ENCODE measurements around the gene KCNIP4.

The KCNIP4 gene

DNA sequence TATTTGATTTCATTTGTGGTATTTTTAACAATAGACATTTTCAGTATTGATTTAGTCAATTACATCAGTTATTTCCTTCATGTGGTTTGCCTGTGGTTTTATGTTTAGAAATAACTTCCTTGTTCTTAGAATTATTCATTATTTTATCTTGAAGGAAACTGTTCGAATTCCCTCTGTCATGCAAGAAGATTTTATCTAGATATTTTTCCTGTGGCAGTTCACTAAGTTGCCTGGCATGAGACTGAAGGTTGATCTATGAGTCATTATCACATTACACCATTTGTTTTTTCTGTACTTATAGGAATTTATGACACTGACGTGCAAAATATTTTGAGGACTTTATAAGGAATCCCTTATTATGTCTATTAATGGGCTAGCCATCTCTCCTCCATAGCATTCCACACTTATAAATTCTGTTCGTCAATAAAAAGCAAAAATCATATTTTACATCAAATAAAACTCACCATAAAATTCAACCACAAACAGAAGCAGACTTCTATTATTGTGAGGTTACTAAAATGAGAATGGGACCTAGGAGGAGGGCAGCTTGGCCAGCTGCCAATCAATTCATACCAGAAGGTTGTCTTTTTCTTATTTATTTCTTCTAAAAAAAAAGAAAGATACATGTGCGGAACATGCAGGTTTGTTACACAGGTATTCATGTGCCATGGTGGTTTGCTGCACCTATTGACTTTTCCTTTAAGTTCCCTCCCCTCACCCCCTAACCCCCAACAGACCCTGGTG is 179.0 kb downstream of the KCNIP4 start:
- Mint-ChIP-seq H3K27me3 (no peaks in the 10 kb centered on the region), H3K4me3 (no peak overlapping the region), H3K4me1 (no peaks in the 10 kb centered on the region), H3K27ac (no peak overlapping the region), H3K9me3 (no peaks in the 10 kb centered on the region), H3K36me3 (no peaks in the 10 kb centered on the region)
- ATAC-seq: no peak

GRCh38 chr4:21768349-21769310 is 179.9 kb downstream of the KCNIP4 start:
- Mint-ChIP-seq H3K4me1 (no peaks in the 10 kb centered on the region), H3K27me3 (no peaks in the 10 kb centered on the region), H3K4me3 (no peak overlapping the region), H3K27ac (no peak overlapping the region), H3K9me3 (no peaks in the 10 kb centered on the region), H3K36me3 (no peaks in the 10 kb centered on the region)
- no peak for ATAC-seq

DNA sequence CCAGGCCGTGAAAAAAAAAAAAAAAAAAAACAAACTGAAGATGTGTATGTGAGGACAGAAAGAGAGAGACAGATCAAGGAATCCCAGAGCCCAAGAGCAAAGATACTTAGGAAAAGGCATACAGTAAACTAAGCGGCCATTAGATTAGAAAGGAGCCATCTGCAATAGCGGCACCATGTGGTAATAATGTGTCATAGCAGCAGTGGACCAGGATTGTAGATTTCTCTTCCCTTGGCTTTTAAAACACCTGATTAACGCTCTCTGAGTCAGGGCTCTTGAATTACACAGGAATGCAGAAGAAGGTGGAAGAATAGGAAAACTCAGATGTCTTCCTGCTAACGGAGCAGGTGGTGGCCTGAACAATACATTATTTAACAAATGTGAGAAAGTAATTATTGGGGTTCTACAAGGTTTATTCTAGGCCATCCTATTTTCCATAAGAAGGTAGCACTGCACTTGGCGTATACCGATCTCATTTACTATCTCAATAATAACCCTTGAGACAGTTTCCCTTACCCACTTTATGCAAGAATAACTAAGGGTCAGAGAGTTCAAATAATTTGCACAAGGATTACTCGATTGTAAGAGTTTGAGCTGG is 182.7 kb downstream of the KCNIP4 start:
- Mint-ChIP-seq H3K4me3 (no peak overlapping the region), H3K27me3 (no peaks in the 10 kb centered on the region), H3K27ac (no peak overlapping the region), H3K36me3 (no peaks in the 10 kb centered on the region), H3K9me3 (no peaks in the 10 kb centered on the region), H3K4me1 (no peaks in the 10 kb centered on the region)
- no peak for ATAC-seq

- H3K4me1 Mint-ChIP-seq: no peaks in the 10 kb centered on the region
- H3K4me3 Mint-ChIP-seq: no peak overlapping the region
- no peaks in the 10 kb centered on the region for H3K36me3 Mint-ChIP-seq
- no peak overlapping the region for H3K27ac Mint-ChIP-seq
- no peaks in the 10 kb centered on the region for H3K9me3 Mint-ChIP-seq
- ATAC-seq: no peak
- H3K27me3 Mint-ChIP-seq: no peaks in the 10 kb centered on the region
These were observed 184.7 kb downstream of the KCNIP4 start for GRCh38 chr4:21763855-21764254.

DNA sequence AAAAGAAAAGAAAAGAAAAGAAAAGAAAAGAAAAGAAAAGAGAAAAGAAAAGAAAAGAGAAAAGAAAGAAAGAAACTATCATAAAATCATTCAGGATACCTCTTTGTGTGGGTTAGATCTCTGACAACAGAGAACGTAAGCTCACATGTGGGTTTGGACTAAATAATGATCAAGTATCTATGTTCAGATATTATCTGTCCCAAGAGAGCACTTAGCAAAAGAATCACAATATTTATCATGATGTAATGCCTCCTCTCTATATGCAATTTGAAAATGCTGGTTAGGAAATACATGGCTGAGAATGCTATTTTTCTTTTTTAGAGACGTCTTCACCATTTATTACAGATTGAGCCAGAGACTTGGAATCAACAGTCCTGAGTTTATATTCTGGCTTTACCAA is 191.3 kb downstream of the KCNIP4 start:
- Mint-ChIP-seq H3K4me3 (no peak overlapping the region), H3K9me3 (no peaks in the 10 kb centered on the region), H3K27me3 (no peaks in the 10 kb centered on the region), H3K4me1 (no peaks in the 10 kb centered on the region), H3K36me3 (no peaks in the 10 kb centered on the region), H3K27ac (no peak overlapping the region)
- no peak for ATAC-seq

- Mint-ChIP-seq H3K36me3 (no peaks in the 10 kb centered on the region), H3K9me3 (no peaks in the 10 kb centered on the region), H3K4me3 (no peak overlapping the region), H3K4me1 (no peaks in the 10 kb centered on the region), H3K27me3 (no peaks in the 10 kb centered on the region), H3K27ac (no peak overlapping the region)
- ATAC-seq: no peak
These were observed 195.3 kb downstream of the KCNIP4 start for GRCh38 chr4:21753084-21753760.

DNA sequence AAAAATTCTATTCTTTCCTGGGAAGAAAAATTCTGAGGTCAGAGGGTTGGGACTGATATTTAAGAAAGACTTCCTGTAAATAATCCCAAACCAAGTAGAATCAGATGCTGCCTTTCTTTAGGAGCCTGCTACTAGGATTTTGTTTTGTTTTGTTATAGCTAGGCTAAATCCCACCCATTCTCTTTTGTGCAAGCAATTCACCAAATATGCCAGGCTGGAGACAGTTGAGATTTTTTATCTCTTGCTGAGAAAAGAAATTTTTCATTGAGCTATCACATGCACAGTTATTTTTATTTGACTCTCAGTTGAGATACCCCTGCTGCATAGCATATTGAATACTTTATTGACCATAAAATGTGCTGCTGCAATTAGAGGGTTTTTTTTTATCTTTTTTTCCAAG is 196.0 kb downstream of the KCNIP4 start:
- H3K4me3 Mint-ChIP-seq: no peak overlapping the region
- H3K27me3 Mint-ChIP-seq: no peaks in the 10 kb centered on the region
- no peaks in the 10 kb centered on the region for H3K4me1 Mint-ChIP-seq
- ATAC-seq: no peak
- H3K9me3 Mint-ChIP-seq: no peaks in the 10 kb centered on the region
- no peak overlapping the region for H3K27ac Mint-ChIP-seq
- H3K36me3 Mint-ChIP-seq: no peaks in the 10 kb centered on the region

- Mint-ChIP-seq H3K4me1 (no peaks in the 10 kb centered on the region), H3K9me3 (no peaks in the 10 kb centered on the region), H3K27me3 (no peaks in the 10 kb centered on the region), H3K36me3 (no peaks in the 10 kb centered on the region), H3K4me3 (no peak overlapping the region), H3K27ac (no peak overlapping the region)
- ATAC-seq: no peak
These were observed 198.6 kb downstream of the KCNIP4 start for GRCh38 chr4:21749924-21750323.

DNA sequence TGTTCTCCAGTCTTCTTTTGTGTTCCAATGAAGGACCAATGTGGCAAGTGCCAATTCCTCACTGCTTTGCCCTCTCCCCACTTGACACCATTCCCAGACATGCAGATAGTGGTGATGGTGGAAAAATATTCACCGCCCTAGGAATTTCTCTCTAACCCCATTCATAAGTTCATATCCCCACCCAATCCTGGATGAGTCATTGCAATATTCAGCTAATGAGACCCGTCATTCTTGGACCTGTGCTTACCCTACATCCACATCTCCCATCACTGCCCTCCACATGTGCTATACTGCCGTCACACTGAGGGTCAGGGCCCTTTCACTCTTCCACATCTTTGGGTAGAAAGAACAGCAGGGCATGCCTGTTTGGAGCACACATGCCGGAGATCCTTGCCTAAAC is 199.2 kb downstream of the KCNIP4 start:
- no peak overlapping the region for H3K4me3 Mint-ChIP-seq
- no peaks in the 10 kb centered on the region for H3K4me1 Mint-ChIP-seq
- H3K27me3 Mint-ChIP-seq: no peaks in the 10 kb centered on the region
- no peaks in the 10 kb centered on the region for H3K9me3 Mint-ChIP-seq
- no peaks in the 10 kb centered on the region for H3K36me3 Mint-ChIP-seq
- ATAC-seq: no peak
- no peak overlapping the region for H3K27ac Mint-ChIP-seq

DNA sequence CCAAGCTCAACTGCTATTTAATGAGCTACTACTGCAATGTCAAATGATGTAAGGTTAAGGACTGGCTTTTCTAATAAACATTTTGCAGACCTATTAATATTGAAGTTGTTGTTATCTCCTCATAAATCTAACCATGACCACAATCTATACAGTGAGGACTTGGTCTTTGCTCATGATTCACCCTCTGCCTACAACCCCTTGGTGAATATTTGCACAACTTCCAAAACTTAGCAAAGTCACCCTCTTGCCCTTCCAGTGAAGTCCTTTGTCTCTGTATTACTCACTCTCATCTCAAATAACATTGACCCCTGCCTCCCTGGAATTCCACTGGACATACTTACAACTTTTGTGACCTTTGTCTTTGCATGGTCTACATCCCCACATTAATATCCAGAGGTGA is 204.5 kb downstream of the KCNIP4 start:
- Mint-ChIP-seq H3K4me3 (no peak overlapping the region), H3K36me3 (no peaks in the 10 kb centered on the region), H3K27me3 (no peaks in the 10 kb centered on the region), H3K9me3 (no peaks in the 10 kb centered on the region), H3K27ac (no peak overlapping the region), H3K4me1 (no peaks in the 10 kb centered on the region)
- no peak for ATAC-seq

DNA sequence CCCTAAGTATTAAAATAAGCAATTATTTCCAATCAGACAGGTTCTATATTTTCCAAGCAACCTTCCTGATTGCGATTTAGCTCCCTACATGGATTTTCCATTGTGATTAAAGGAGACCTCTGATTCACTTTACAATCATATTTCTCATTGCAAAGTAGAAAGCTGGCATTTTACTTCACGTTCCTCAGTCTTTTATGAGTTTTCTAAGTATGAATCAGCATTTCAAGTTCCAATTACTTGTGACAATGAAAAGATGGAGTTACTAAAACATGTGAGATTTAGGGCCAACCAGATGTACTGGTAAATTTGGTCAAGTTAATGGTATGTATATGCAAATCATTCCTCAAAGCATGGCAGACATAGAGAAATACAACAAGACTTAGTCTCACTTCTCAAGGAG is 206.2 kb downstream of the KCNIP4 start:
- H3K27ac Mint-ChIP-seq: no peak overlapping the region
- no peaks in the 10 kb centered on the region for H3K4me1 Mint-ChIP-seq
- H3K4me3 Mint-ChIP-seq: no peak overlapping the region
- H3K36me3 Mint-ChIP-seq: no peaks in the 10 kb centered on the region
- H3K9me3 Mint-ChIP-seq: no peaks in the 10 kb centered on the region
- no peaks in the 10 kb centered on the region for H3K27me3 Mint-ChIP-seq
- no peak for ATAC-seq

GRCh38 chr4:21738821-21739220 is 209.8 kb downstream of the KCNIP4 start:
- ATAC-seq: no peak
- Mint-ChIP-seq H3K4me1 (no peaks in the 10 kb centered on the region), H3K4me3 (no peak overlapping the region), H3K9me3 (no peaks in the 10 kb centered on the region), H3K36me3 (no peaks in the 10 kb centered on the region), H3K27me3 (no peaks in the 10 kb centered on the region), H3K27ac (no peak overlapping the region)

- no peaks in the 10 kb centered on the region for H3K27me3 Mint-ChIP-seq
- no peaks in the 10 kb centered on the region for H3K36me3 Mint-ChIP-seq
- no peak overlapping the region for H3K27ac Mint-ChIP-seq
- H3K4me1 Mint-ChIP-seq: no peaks in the 10 kb centered on the region
- no peaks in the 10 kb centered on the region for H3K9me3 Mint-ChIP-seq
- H3K4me3 Mint-ChIP-seq: no peak overlapping the region
- no peak for ATAC-seq
These were observed 212.7 kb downstream of the KCNIP4 start for GRCh38 chr4:21735866-21736265.

GRCh38 chr4:21733894-21734630 is 214.5 kb downstream of the KCNIP4 start:
- Mint-ChIP-seq H3K9me3 (no peaks in the 10 kb centered on the region), H3K36me3 (no peaks in the 10 kb centered on the region), H3K27ac (no peak overlapping the region), H3K4me1 (no peaks in the 10 kb centered on the region), H3K27me3 (no peaks in the 10 kb centered on the region), H3K4me3 (no peak overlapping the region)
- no peak for ATAC-seq

DNA sequence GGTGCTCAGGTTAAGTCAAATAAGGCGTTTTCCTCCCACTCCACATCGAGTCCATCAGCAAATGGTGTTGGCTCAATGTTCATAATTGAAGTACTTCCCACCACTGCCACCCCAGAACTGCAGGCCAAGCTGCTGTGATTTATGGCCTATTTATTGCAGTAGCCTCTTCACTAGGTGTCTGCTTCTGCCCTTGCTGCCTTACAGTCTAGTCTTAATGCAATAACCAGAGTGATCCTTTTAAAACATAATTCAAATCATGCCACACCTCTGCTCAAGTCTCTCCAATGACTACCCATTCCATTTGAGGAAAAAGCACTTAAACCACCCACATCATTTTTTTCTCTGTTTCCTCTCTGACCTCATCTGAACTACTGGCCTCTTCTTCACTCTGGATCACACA is 220.3 kb downstream of the KCNIP4 start:
- H3K4me3 Mint-ChIP-seq: no peak overlapping the region
- H3K36me3 Mint-ChIP-seq: no peaks in the 10 kb centered on the region
- no peaks in the 10 kb centered on the region for H3K4me1 Mint-ChIP-seq
- H3K27ac Mint-ChIP-seq: no peak overlapping the region
- H3K9me3 Mint-ChIP-seq: peaks cover 5% of the 10 kb centered on the region
- no peak for ATAC-seq
- H3K27me3 Mint-ChIP-seq: no peaks in the 10 kb centered on the region

All from stimulated activated memory B cell treated with anti-CD40 and anti-IgM and Interleukin-4, amounts not matched to agents 10 μg/mL and 1 μg/mL and 100 μg/mL, for 72 hours (primary cell).